Measurements from ENCODE around the gene CDH6.

The CDH6 gene

GRCh38 chr5:31247381-31247780 is 53.9 kb downstream of the CDH6 start:
- Histone ChIP-seq H3K4me2 (ENCODE audit: insufficient read depth, low read length) (no peak overlapping the region), H4K20me1 (ENCODE audit: insufficient read depth, low read length) (no peaks in the 10 kb centered on the region; the same call in 1 of the 2 replicates), H3K9ac (ENCODE audit: low read depth, low read length) (no peak overlapping the region), H3K9me3 (ENCODE audit: insufficient read depth, low read length, severe bottlenecking) (no peaks in the 10 kb centered on the region), H3K27ac (ENCODE audit: low read length) (no peak overlapping the region), H2AFZ (ENCODE audit: low read depth, low read length) (no peak overlapping the region), H3K4me1 (ENCODE audit: insufficient read depth, low read length) (no peaks in the 10 kb centered on the region), H3K36me3 (ENCODE audit: insufficient read depth, low read length) (no peaks in the 10 kb centered on the region), H3K27me3 (ENCODE audit: insufficient read depth, low read length, poor library complexity) (no peaks in the 10 kb centered on the region), H3K4me3 (ENCODE audit: low read depth in 1 of 2, low read length in 2 of 2) (no peak overlapping the region), H3K79me2 (ENCODE audit: insufficient read depth, low read length) (no peaks in the 10 kb centered on the region)
- DNase-seq (no peak), ATAC-seq (ENCODE audit: insufficient read depth, low read depth) (no peak)
- no peak for TF ChIP-seq EZH2 (IDR thresholded peaks at IDR 0.05; ENCODE audit: borderline replicate concordance, low read depth, low read length, severe bottlenecking)
- TF ChIP-seq CTCF (IDR thresholded peaks at IDR 0.05; ENCODE audit: borderline replicate concordance, extremely low read depth, low read length, poor library complexity, severe bottlenecking), result no peak

GRCh38 chr5:31250201-31250600 is 56.7 kb downstream of the CDH6 start:
- no peaks in the 10 kb centered on the region for H3K9me3 ChIP-seq (ENCODE audit: insufficient read depth, low read length, severe bottlenecking)
- no peak overlapping the region for H3K4me3 ChIP-seq (ENCODE audit: low read depth in 1 of 2, low read length in 2 of 2)
- ATAC-seq (ENCODE audit: insufficient read depth, low read depth), result no peak
- no peaks in the 10 kb centered on the region for H3K36me3 ChIP-seq (ENCODE audit: insufficient read depth, low read length)
- no peak overlapping the region for H3K9ac ChIP-seq (ENCODE audit: low read depth, low read length)
- DNase-seq, result no peak
- H3K4me1 ChIP-seq (ENCODE audit: insufficient read depth, low read length), result no peaks in the 10 kb centered on the region
- H2AFZ ChIP-seq (ENCODE audit: low read depth, low read length), result no peak overlapping the region
- H3K27ac ChIP-seq (ENCODE audit: low read length), result no peak overlapping the region
- no peaks in the 10 kb centered on the region for H3K79me2 ChIP-seq (ENCODE audit: insufficient read depth, low read length)
- H3K4me2 ChIP-seq (ENCODE audit: insufficient read depth, low read length), result no peak overlapping the region
- TF ChIP-seq EZH2 (IDR thresholded peaks at IDR 0.05; ENCODE audit: borderline replicate concordance, low read depth, low read length, severe bottlenecking), result no peak
- TF ChIP-seq CTCF (IDR thresholded peaks at IDR 0.05; ENCODE audit: borderline replicate concordance, extremely low read depth, low read length, poor library complexity, severe bottlenecking), result no peak
- H4K20me1 ChIP-seq (ENCODE audit: insufficient read depth, low read length), result no peaks in the 10 kb centered on the region
- H3K27me3 ChIP-seq (ENCODE audit: insufficient read depth, low read length, poor library complexity), result no peaks in the 10 kb centered on the region

GRCh38 chr5:31251032-31251431 is 57.5 kb downstream of the CDH6 start:
- H3K9me3 ChIP-seq (ENCODE audit: insufficient read depth, low read length, severe bottlenecking), result no peaks in the 10 kb centered on the region
- no peaks in the 10 kb centered on the region for H3K36me3 ChIP-seq (ENCODE audit: insufficient read depth, low read length)
- H3K27me3 ChIP-seq (ENCODE audit: insufficient read depth, low read length, poor library complexity), result no peaks in the 10 kb centered on the region
- no peaks in the 10 kb centered on the region for H4K20me1 ChIP-seq (ENCODE audit: insufficient read depth, low read length)
- no peak for DNase-seq
- no peak overlapping the region for H3K4me3 ChIP-seq (ENCODE audit: low read depth in 1 of 2, low read length in 2 of 2)
- ATAC-seq (ENCODE audit: insufficient read depth, low read depth), result no peak
- H3K4me1 ChIP-seq (ENCODE audit: insufficient read depth, low read length), result no peaks in the 10 kb centered on the region
- TF ChIP-seq EZH2 (IDR thresholded peaks at IDR 0.05; ENCODE audit: borderline replicate concordance, low read depth, low read length, severe bottlenecking), result no peak
- no peak for TF ChIP-seq CTCF (IDR thresholded peaks at IDR 0.05; ENCODE audit: borderline replicate concordance, extremely low read depth, low read length, poor library complexity, severe bottlenecking)
- H3K4me2 ChIP-seq (ENCODE audit: insufficient read depth, low read length), result no peak overlapping the region
- H3K27ac ChIP-seq (ENCODE audit: low read length), result no peak overlapping the region
- no peaks in the 10 kb centered on the region for H3K79me2 ChIP-seq (ENCODE audit: insufficient read depth, low read length)
- no peak overlapping the region for H2AFZ ChIP-seq (ENCODE audit: low read depth, low read length)
- no peak overlapping the region for H3K9ac ChIP-seq (ENCODE audit: low read depth, low read length)

- H3K27me3 ChIP-seq (ENCODE audit: insufficient read depth, low read length, poor library complexity), result no peaks in the 10 kb centered on the region
- no peaks in the 10 kb centered on the region for H3K9me3 ChIP-seq (ENCODE audit: insufficient read depth, low read length, severe bottlenecking)
- DNase-seq (no peak), ATAC-seq (ENCODE audit: insufficient read depth, low read depth) (no peak)
- no peak overlapping the region for H3K27ac ChIP-seq (ENCODE audit: low read length)
- no peaks in the 10 kb centered on the region for H3K4me1 ChIP-seq (ENCODE audit: insufficient read depth, low read length)
- no peak overlapping the region for H3K4me3 ChIP-seq (ENCODE audit: low read depth in 1 of 2, low read length in 2 of 2)
- no peak overlapping the region for H3K9ac ChIP-seq (ENCODE audit: low read depth, low read length)
- H3K4me2 ChIP-seq (ENCODE audit: insufficient read depth, low read length), result no peak overlapping the region
- H3K36me3 ChIP-seq (ENCODE audit: insufficient read depth, low read length), result no peaks in the 10 kb centered on the region
- H2AFZ ChIP-seq (ENCODE audit: low read depth, low read length), result no peak overlapping the region
- no peaks in the 10 kb centered on the region for H4K20me1 ChIP-seq (ENCODE audit: insufficient read depth, low read length)
- TF ChIP-seq EZH2 (IDR thresholded peaks at IDR 0.05; ENCODE audit: borderline replicate concordance, low read depth, low read length, severe bottlenecking), result no peak
- TF ChIP-seq CTCF (IDR thresholded peaks at IDR 0.05; ENCODE audit: borderline replicate concordance, extremely low read depth, low read length, poor library complexity, severe bottlenecking), result no peak
- H3K79me2 ChIP-seq (ENCODE audit: insufficient read depth, low read length), result no peaks in the 10 kb centered on the region
These were observed 61.6 kb downstream of the CDH6 start for GRCh38 chr5:31255041-31255440.

Measured in DND-41 (cell line).